ENCODE results near the gene PC. TPM values are rescaled to one million over a fixed set of nuclear protein-coding genes. Genes with fewer than 3 reads are reported as not detected.

Gene PC
- total and polyA plus RNA-seq, 2 donors (not counting 3 experiments of a cell fraction or from before 2014, with no cell fraction given): 5.5 to 17.5 TPM

GRCh38 chr11:66857234-66857926 is 100.8 kb downstream of the PC start:
- H3K9me3 ChIP-seq (replicated peaks; ENCODE audit: control insufficient read depth, insufficient read depth, low read length): no peaks in the 10 kb centered on the region
- H3K79me2 ChIP-seq (ENCODE audit: control insufficient read depth, insufficient read depth, low read length): peaks cover 13% of the 10 kb centered on the region
- peak overlapping the region; percentile 66 for H3K4me2 ChIP-seq (ENCODE audit: insufficient read depth, low read length)
- intact Hi-C loops (cut with micrococcal nuclease): loop anchor here (2.0 kb wide), 3 partner anchors 15 to 117 kb away; partner anchors contain the start of genes C11orf86, PC and RCE1
- FAIRE-seq (no peak), DNase-seq (ENCODE audit: low read depth, low spot score) (no peak)
- CTCF ChIA-PET: no interaction called here
- no peaks in the 10 kb centered on the region for H3K36me3 ChIP-seq (ENCODE audit: control insufficient read depth in 2 of 2, extremely low read depth in 1 of 2, insufficient read depth in 2 of 2, low read length in 2 of 2)
- dilution Hi-C loops (cut with MboI; ENCODE audit: extremely low pct_ligation_motif_present, low sequenced_read_pairs): no loop called here
- peak overlapping the region; percentile 43 to 59 (median 54) for H3K4me3 ChIP-seq (replicated peaks in 1 of 3; ENCODE audit: insufficient read depth in 1 of 3, low read depth in 1 of 3, low read length in 3 of 3)
- no peak for TF ChIP-seq JUN (IDR thresholded peaks at IDR 0.05; ENCODE audit: borderline replicate concordance, insufficient read depth, insufficient read length, low read depth)
- peak; percentile 0 for TF ChIP-seq POLR2AphosphoS5 (IDR thresholded peaks at IDR 0.05; ENCODE audit: insufficient read depth, low read depth, low read length)
- no peaks in the 10 kb centered on the region for H3K27me3 ChIP-seq (ENCODE audit: control insufficient read depth in 2 of 2, insufficient read depth in 2 of 2, low read length in 2 of 2)
- H3K9me1 ChIP-seq (replicated peaks; ENCODE audit: control insufficient read depth, extremely low read depth, insufficient read depth, low read length): no peaks in the 10 kb centered on the region
- BruUV-seq (replicated peaks): TSS peak; percentile 30
- H2AFZ ChIP-seq (ENCODE audit: low read depth, low read length): peak overlapping the region; percentile 81
- POLR2A ChIA-PET: no interaction called here
- peak overlapping the region; percentile 42 for H3K9ac ChIP-seq (replicated peaks; ENCODE audit: extremely low read depth, insufficient read depth, low read length)
- peaks cover 9% of the 10 kb centered on the region for H3K4me1 ChIP-seq (ENCODE audit: control insufficient read depth, extremely low read depth, insufficient read depth, low read length)
- peak overlapping the region; percentile 18 for H3K27ac ChIP-seq (ENCODE audit: insufficient read depth, low read depth, low read length)
- no peaks in the 10 kb centered on the region for H4K20me1 ChIP-seq (replicated peaks; ENCODE audit: control insufficient read depth, extremely low read depth, insufficient read depth, low read length)

- Histone ChIP-seq H3K27ac (ENCODE audit: insufficient read depth, low read depth, low read length) (peak within 1 kb of the TSS; percentile 56), H2AFZ (ENCODE audit: low read depth, low read length) (peak within 1 kb of the TSS; percentile 81), H3K36me3 (ENCODE audit: control insufficient read depth in 2 of 2, extremely low read depth in 1 of 2, insufficient read depth in 2 of 2, low read length in 2 of 2) (no peaks in the 10 kb centered on the region), H3K9ac (replicated peaks; ENCODE audit: extremely low read depth, insufficient read depth, low read length) (peak within 1 kb of the TSS; percentile 61), H3K4me2 (ENCODE audit: insufficient read depth, low read length) (peak within 1 kb of the TSS; percentile 68), H3K9me3 (replicated peaks; ENCODE audit: control insufficient read depth, insufficient read depth, low read length) (no peaks in the 10 kb centered on the region), H3K4me1 (ENCODE audit: control insufficient read depth, extremely low read depth, insufficient read depth, low read length) (peaks cover 9% of the 10 kb centered on the region), H4K20me1 (replicated peaks; ENCODE audit: control insufficient read depth, extremely low read depth, insufficient read depth, low read length) (no peaks in the 10 kb centered on the region), H3K4me3 (replicated peaks in 1 of 3; ENCODE audit: insufficient read depth in 1 of 3, low read depth in 1 of 3, low read length in 3 of 3) (peak within 1 kb of the TSS; percentile 43 to 59 (median 54)), H3K9me1 (replicated peaks; ENCODE audit: control insufficient read depth, extremely low read depth, insufficient read depth, low read length) (no peaks in the 10 kb centered on the region), H3K27me3 (ENCODE audit: control insufficient read depth in 2 of 2, insufficient read depth in 2 of 2, low read length in 2 of 2) (no peaks in the 10 kb centered on the region), H3K79me2 (ENCODE audit: control insufficient read depth, insufficient read depth, low read length) (peaks cover 13% of the 10 kb centered on the region)
- DNase-seq (ENCODE audit: low read depth, low spot score) (no peak), FAIRE-seq (no peak)
- POLR2A ChIA-PET: interaction anchor here (0.8 to 1.4 kb wide), 3 partner anchors 10 to 16 kb away, joined by 4 to 5 read pairs (median 4); no protein-coding TSS in a partner anchor
- dilution Hi-C loops (cut with MboI; ENCODE audit: extremely low pct_ligation_motif_present, low sequenced_read_pairs) (no loop called here), intact Hi-C loops (cut with micrococcal nuclease) (loop anchor here (2.0 kb wide), 3 partner anchors 14 to 118 kb away; partner anchors contain the start of genes C11orf86, PC and RCE1)
- CTCF ChIA-PET: interaction anchor here (0.6 to 2.3 kb wide), 11 partner anchors 13 to 264 kb away, joined by 3 to 15 read pairs (median 5); partner anchors contain the start of gene RCE1
- TF ChIP-seq JUN (IDR thresholded peaks at IDR 0.05; ENCODE audit: borderline replicate concordance, insufficient read depth, insufficient read length, low read depth) (no peak), EZH2 (IDR thresholded peaks at IDR 0.05; ENCODE audit: borderline replicate concordance, low read depth, low read length, severe bottlenecking) (no peak), MYC (IDR thresholded peaks at IDR 0.05; ENCODE audit: low read depth, low read length) (no peak), POLR2AphosphoS5 (IDR thresholded peaks at IDR 0.05; ENCODE audit: insufficient read depth, low read depth, low read length) (no peak), POLR2A (IDR thresholded peaks at IDR 0.05; ENCODE audit: low read depth, low read length) (peak; percentile 17), FOS (IDR thresholded peaks at IDR 0.05; ENCODE audit: borderline replicate concordance, insufficient read depth, low read length) (no peak), GATA2 (IDR thresholded peaks at IDR 0.05; ENCODE audit: insufficient read depth, insufficient read length, low read depth, low read length) (no peak)
- TF ChIP-seq, protein P1, sequence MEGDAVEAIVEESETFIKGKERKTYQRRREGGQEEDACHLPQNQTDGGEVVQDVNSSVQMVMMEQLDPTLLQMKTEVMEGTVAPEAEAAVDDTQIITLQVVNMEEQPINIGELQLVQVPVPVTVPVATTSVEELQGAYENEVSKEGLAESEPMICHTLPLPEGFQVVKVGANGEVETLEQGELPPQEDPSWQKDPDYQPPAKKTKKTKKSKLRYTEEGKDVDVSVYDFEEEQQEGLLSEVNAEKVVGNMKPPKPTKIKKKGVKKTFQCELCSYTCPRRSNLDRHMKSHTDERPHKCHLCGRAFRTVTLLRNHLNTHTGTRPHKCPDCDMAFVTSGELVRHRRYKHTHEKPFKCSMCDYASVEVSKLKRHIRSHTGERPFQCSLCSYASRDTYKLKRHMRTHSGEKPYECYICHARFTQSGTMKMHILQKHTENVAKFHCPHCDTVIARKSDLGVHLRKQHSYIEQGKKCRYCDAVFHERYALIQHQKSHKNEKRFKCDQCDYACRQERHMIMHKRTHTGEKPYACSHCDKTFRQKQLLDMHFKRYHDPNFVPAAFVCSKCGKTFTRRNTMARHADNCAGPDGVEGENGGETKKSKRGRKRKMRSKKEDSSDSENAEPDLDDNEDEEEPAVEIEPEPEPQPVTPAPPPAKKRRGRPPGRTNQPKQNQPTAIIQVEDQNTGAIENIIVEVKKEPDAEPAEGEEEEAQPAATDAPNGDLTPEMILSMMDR (IDR thresholded peaks at IDR 0.05; ENCODE audit: extremely low read depth in 1 of 2, insufficient read depth in 1 of 2, low read depth in 1 of 2, low read length in 2 of 2): no peak
- TF ChIP-seq, protein P2, sequence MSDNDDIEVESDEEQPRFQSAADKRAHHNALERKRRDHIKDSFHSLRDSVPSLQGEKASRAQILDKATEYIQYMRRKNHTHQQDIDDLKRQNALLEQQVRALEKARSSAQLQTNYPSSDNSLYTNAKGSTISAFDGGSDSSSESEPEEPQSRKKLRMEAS (IDR thresholded peaks at IDR 0.05; ENCODE audit: insufficient read depth, insufficient read length): peak; percentile 37
- no TSS peak for BruUV-seq (replicated peaks)
Observed at GRCh38 chr11:66856496-66857233, 101.5 kb downstream of the PC start, which contains the start of gene LRFN4. TSS of gene LRFN4 (plus strand) at chr11:66857064. CDS start at chr11:66857745, 681 bp downstream.

Measured in endothelial cell of umbilical vein (primary cell).